ENCODE data around the gene ELMO1.

DNA sequence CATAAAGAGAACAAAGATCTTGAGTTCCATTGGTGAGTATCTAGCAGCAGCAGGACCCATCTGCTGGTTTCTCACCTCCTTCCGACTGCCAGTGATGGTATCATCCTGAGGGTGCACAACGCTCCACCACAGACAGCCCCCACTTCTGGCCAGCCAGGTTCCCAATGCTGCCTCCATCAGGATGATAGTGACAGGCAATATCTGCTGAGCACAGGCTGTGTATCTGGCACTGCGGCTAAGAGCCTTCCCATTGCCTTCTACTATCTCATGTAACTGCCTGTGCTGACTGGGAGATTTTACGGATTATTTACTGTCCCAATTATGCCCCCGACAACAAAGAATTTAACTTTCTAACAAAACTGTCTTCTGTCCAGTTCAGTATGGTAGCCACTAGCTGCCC lies 372.0 kb downstream of the ELMO1 start:
- TF ChIP-seq, protein P1, sequence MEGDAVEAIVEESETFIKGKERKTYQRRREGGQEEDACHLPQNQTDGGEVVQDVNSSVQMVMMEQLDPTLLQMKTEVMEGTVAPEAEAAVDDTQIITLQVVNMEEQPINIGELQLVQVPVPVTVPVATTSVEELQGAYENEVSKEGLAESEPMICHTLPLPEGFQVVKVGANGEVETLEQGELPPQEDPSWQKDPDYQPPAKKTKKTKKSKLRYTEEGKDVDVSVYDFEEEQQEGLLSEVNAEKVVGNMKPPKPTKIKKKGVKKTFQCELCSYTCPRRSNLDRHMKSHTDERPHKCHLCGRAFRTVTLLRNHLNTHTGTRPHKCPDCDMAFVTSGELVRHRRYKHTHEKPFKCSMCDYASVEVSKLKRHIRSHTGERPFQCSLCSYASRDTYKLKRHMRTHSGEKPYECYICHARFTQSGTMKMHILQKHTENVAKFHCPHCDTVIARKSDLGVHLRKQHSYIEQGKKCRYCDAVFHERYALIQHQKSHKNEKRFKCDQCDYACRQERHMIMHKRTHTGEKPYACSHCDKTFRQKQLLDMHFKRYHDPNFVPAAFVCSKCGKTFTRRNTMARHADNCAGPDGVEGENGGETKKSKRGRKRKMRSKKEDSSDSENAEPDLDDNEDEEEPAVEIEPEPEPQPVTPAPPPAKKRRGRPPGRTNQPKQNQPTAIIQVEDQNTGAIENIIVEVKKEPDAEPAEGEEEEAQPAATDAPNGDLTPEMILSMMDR (conservative IDR thresholded peaks at IDR 0.05; ENCODE audit: low read depth, low read length) = no peak
- TF ChIP-seq EZH2 (IDR thresholded peaks at IDR 0.05; ENCODE audit: low read length, unreplicated experiment) (no peak), EZH2phosphoT487 (IDR thresholded peaks at IDR 0.05; ENCODE audit: borderline replicate concordance, low read length) (no peak)
